ENCODE measurements around the gene IST1.
A peak's percentile ranks its signal among the peaks of the same experiment; 100 is the strongest.

Gene IST1

DNA sequence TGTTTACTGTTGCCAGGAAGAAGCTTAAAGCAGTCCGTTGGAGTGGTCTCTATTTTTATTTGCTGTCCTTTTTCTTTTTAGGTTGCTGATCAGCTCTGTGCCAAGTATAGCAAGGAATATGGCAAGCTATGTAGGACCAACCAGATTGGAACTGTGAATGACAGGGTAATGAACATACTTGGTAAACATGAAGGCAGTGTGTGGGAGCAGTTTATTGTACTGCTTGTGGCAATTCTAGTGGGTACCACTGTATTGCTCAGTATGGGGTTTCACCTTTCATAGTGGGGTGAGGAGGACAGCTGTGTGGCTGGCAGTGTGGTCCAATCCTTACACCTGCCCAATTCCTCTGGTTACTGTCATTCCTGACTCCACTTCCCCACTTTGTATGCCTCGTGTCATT lies 25.3 kb downstream of the IST1 start:
- no peak for DNase-seq

DNA sequence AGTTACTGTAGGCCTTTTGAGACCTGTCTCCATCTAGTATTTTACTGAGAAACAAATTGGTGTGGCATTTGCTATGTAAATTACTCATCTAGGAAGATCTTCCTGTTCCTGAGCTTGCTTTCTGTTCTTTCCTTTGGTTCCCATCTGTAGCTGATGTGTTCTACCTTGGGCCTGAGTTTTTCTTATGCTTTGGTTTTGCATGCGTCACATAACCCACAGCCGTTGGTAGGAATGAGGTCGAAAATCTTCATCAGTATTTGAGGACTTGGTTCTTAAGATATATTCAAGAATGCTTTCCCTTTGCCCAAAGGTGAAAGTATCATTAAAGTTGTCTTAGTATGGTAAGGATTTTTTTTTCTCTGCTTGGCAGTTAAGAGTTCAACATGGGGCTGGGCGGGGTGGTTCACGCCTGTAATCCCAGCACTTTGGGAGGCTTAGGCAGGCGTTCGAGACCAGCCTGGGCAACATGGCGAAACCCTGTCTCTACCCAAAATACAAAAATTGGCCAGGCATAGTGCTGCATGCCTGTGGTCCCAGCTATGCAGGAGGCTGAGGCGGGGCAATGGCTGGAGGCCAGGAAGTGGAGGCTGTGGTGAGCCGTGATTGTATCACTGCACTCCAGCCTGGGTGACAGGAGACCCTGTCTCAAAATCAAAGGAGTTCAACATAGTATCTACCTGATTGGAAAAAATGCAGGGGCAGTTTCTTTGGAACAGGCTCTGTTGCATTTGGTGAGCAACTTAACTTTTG lies 28.8 kb downstream of the IST1 start:
- no peak for DNase-seq

DNA sequence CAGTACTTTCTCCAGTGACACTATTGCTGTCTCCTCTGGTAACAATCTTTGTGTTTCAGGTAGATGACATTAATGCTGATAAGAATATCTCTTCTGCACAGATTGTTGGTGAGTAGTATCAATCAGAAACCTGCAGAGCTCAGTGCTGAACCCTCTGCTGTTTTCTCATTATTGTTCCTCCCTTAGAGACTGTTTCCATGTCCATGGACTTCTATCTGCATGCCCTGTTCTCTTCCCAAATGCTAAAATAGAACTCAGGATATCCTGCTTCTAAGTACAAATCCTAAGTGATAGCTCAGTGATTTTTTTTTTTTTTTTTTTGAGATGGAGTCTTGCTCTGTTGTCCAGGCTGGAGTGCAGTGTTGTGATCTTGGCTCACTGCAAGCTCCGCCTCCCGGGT lies 29.4 kb downstream of the IST1 start:
- no peak for DNase-seq

GRCh38 chr16:71927383-71927782 lies 32.1 kb downstream of the IST1 start:
- no peak for DNase-seq

DNA sequence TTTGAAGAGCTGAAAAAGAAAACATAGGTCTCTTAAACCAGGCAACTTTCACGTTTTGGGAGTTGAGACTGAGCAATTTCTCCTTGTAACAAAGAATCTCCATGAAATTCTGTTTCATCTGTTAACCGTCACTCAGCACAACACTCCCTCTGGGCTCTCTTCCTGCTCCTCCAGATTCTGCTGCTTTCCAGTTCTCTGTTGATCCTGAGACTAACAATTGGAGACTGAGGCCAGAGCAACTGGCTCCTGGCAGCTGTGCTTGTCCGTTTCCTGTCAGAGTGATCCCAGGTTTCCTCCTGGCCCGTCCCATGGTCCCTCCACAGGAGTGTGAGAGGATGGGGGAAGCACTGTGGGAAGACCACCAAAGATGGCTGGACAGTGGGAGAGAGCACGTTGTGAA lies 32.5 kb downstream of the IST1 start:
- no peak for DNase-seq

GRCh38 chr16:71929048-71929447 lies 33.7 kb downstream of the IST1 start:
- no peak for DNase-seq

- DNase-seq, result no peak
Measured at GRCh38 chr16:71930013-71930563, 34.8 kb downstream of the IST1 start.

DNA sequence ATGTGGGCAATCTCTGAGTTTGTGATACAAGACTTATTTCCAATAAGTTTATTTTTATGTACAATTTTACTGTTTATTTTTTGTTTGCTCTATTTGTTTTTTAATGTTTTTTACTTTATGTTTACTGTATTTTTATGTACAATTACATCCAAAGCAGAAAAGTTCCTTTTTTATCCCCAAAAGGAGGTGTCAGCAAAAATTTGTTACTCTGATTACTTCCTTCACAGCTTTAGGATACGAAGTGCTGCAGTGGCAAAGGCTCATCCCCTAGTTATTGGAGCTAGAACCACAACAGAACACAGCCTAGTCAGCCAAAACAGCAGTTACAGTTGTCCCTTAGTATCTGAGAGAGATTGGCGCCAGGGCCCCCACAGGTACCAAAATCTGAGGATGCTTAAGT lies 35.7 kb downstream of the IST1 start:
- no peak for DNase-seq

DNA sequence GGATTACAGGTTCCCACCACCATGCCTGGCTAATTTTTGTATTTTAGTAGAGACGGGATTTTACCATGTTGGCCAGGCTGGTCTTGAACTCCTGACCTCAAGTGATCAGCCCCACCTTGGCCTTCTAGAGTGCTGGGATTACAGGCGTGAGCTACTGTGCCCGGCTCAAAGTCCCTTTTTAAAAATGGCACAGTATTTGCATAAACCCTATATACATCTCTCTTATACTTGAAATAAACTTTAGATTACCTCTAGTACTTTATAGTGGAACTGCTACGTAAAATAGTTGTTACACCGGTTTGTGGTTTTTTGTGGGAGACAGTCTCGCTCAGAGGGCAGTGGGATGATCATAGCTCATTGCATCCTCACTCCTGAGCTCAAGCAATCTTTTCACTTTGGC lies 36.3 kb downstream of the IST1 start:
- no peak for DNase-seq

DNA sequence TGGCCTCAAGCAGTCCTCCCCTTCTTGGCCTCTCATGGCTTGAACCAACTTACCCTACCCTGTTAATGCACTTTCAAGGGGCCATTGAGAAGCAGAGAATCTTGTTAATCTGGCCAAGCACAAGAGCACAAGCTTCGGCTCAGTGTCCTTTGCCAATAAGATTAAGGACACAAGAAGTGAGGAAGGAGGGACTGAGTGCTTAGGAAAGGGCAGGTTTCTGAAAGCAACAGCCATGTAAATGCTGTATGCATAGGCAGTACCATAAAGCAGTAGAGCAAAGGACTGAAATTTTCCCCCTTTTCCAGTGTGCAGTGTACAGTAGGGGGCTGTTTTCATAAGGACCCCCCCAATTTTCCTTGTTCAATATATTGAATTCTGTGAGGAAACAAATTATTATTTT lies 37.7 kb downstream of the IST1 start:
- no peak for DNase-seq

GRCh38 chr16:71933913-71934695 lies 38.8 kb downstream of the IST1 start:
- DNase-seq, result no peak

DNA sequence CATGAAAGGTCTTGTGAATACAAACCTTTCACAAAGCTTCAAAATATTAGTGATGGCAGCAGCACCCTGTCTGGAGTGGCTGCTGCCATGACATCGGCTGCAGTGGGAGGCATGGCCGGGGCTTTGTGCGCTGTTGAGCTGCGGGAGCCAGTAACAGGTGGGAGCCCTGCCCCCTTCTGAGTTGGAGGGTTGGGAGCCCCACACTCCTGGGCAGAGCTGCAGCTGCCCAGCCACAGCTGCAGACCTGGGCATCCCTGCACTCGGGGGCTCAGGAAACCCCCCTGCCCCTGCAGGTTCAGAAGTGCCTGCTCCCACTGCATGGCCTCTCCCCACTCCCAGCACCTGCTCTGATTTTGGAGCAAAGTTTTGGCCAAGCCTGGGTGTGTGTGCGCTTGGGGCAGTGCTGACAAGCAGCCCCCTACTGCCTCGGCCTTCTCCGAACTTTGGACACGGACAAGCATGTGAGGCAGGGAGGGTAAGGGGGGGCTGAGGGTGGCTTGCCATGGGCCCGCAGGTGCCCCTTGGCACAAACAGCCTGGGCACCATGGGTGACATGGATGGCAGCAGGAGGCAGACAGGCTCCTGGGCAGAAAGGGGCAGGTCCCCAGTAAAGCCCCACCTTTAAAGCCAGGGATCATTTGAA lies 42.7 kb downstream of the IST1 start:
- DNase-seq, result no peak

DNA sequence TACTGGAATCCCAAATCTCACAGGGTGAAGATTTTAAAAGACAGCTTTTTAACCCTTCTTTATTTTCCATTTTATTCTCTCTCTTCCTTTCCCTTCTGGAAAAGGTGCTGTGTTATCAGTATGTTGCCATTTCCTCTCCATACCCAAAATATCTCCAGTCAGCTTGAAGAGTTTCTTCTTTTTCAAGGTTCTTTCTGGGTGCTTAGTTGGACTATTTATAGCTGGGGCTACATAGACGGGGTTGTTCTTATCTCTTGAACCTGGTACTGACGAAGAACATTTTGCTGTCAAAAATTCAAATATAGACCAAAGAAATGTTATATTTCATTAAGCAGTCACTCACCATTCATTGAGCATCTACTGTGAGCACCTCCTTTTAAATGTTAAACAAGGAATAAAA lies 48.6 kb downstream of the IST1 start:
- no peak for DNase-seq

- DNase-seq, result no peak
Measured at GRCh38 chr16:71945616-71946015, 50.3 kb downstream of the IST1 start.

- DNase-seq, result no peak
Measured at GRCh38 chr16:71952825-71953224, 57.5 kb downstream of the IST1 start.

DNA sequence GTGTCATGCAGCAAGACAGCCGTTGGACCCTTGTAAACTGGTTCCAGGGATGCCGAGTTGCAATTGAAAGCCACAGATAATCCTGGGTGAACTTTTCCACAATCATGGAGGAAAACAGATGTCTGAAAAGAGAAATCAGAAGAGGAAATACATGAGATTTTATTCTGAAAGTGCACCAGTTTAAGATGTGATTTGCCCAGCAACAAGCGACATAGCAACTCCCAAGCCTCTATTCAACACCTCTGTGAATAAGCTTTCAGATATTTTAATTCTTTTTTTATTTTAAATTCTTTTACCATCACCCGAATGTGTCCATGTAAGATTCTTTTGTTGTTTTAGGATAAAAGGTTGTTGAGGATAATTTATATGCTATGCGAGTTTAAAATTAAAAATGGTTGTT lies 58.8 kb downstream of the IST1 start:
- no peak for DNase-seq

- DNase-seq, result no peak
Measured at GRCh38 chr16:71954699-71955195, 59.4 kb downstream of the IST1 start.

GRCh38 chr16:71956486-71956885 lies 61.2 kb downstream of the IST1 start:
- DNase-seq, result no peak

- peak; percentile 79 for DNase-seq
Measured at GRCh38 chr16:71961066-71962039, 66.0 kb downstream of the IST1 start.

- DNase-seq, result no peak
Measured at GRCh38 chr16:71963125-71963875, 68.0 kb downstream of the IST1 start.

- DNase-seq, result no peak
Measured at GRCh38 chr16:71965223-71965622, 69.9 kb downstream of the IST1 start.

- DNase-seq, result no peak
Measured at GRCh38 chr16:71966932-71967331, 71.6 kb downstream of the IST1 start.

Data from KG1 (cell line).